ENCODE results near the gene DPYD. TPM values are rescaled to one million over a fixed set of nuclear protein-coding genes. Genes with fewer than 3 reads are reported as not detected.

Gene DPYD
- total and polyA plus RNA-seq, 9 donors, result 17.2 to 45.9 (median 38.7) TPM

- Histone ChIP-seq H3K9me3 (no peaks in the 10 kb centered on the region), H3K36me3 (no peaks in the 10 kb centered on the region), H3K27me3 (no peaks in the 10 kb centered on the region), H3K4me3 (no peak overlapping the region), H3K27ac (no peak overlapping the region), H3K4me1 (ENCODE audit: insufficient read depth) (no peaks in the 10 kb centered on the region)
- DNase-seq, result no peak
- intact Hi-C loops (cut with DNase I), result no loop called here
- 87 to 95% (median 94%) methylated on average over 4 of the region's 4 CpGs for WGBS, 3 donors
- TF ChIP-seq POLR2A (IDR thresholded peaks at IDR 0.05), result no peak
- TF ChIP-seq EP300 (IDR thresholded peaks at IDR 0.05), result no peak
- no peak for TF ChIP-seq CTCF (IDR thresholded peaks at IDR 0.05)
Observed at GRCh38 chr1:97334454-97334853, 586.4 kb downstream of the DPYD start.

GRCh38 chr1:97332716-97333115, 588.1 kb downstream of the DPYD start:
- H3K4me1 ChIP-seq (ENCODE audit: insufficient read depth), result no peaks in the 10 kb centered on the region
- no peaks in the 10 kb centered on the region for H3K9me3 ChIP-seq
- H3K27ac ChIP-seq, result no peak overlapping the region
- no peaks in the 10 kb centered on the region for H3K27me3 ChIP-seq
- no peak for DNase-seq
- H3K4me3 ChIP-seq, result no peak overlapping the region
- intact Hi-C loops (cut with DNase I), result no loop called here
- TF ChIP-seq CTCF (IDR thresholded peaks at IDR 0.05) (no peak), POLR2A (IDR thresholded peaks at IDR 0.05) (no peak), EP300 (IDR thresholded peaks at IDR 0.05) (no peak)
- no peaks in the 10 kb centered on the region for H3K36me3 ChIP-seq

- intact Hi-C loops (cut with DNase I), result no loop called here
- no peak overlapping the region for H3K4me3 ChIP-seq
- H3K27ac ChIP-seq, result no peak overlapping the region
- WGBS, 3 donors, result 96 to 97% (median 97%) methylated on average over 8 of the region's 8 CpGs
- H3K36me3 ChIP-seq, result no peaks in the 10 kb centered on the region
- H3K9me3 ChIP-seq, result no peaks in the 10 kb centered on the region
- no peaks in the 10 kb centered on the region for H3K4me1 ChIP-seq (ENCODE audit: insufficient read depth)
- DNase-seq, result no peak
- TF ChIP-seq CTCF (IDR thresholded peaks at IDR 0.05) (no peak), EP300 (IDR thresholded peaks at IDR 0.05) (no peak), POLR2A (IDR thresholded peaks at IDR 0.05) (no peak)
- no peaks in the 10 kb centered on the region for H3K27me3 ChIP-seq
Observed at GRCh38 chr1:97331165-97331564, 589.7 kb downstream of the DPYD start.

- WGBS, 3 donors, result 69 to 73% (median 70%) methylated on average over 4 of the region's 4 CpGs
- Histone ChIP-seq H3K36me3 (no peaks in the 10 kb centered on the region), H3K9me3 (no peaks in the 10 kb centered on the region), H3K27ac (no peak overlapping the region), H3K4me3 (no peak overlapping the region), H3K4me1 (ENCODE audit: insufficient read depth) (no peaks in the 10 kb centered on the region), H3K27me3 (no peaks in the 10 kb centered on the region)
- intact Hi-C loops (cut with DNase I), result no loop called here
- TF ChIP-seq CTCF (IDR thresholded peaks at IDR 0.05), result no peak
- no peak for TF ChIP-seq EP300 (IDR thresholded peaks at IDR 0.05)
- no peak for TF ChIP-seq POLR2A (IDR thresholded peaks at IDR 0.05)
- no peak for DNase-seq
Observed at GRCh38 chr1:97314685-97315084, 606.1 kb downstream of the DPYD start.

- intact Hi-C loops (cut with DNase I), result no loop called here
- Histone ChIP-seq H3K4me1 (ENCODE audit: insufficient read depth) (no peaks in the 10 kb centered on the region), H3K27me3 (no peaks in the 10 kb centered on the region), H3K4me3 (no peak overlapping the region), H3K9me3 (no peaks in the 10 kb centered on the region), H3K27ac (no peak overlapping the region), H3K36me3 (no peaks in the 10 kb centered on the region)
- DNase-seq, result no peak
- TF ChIP-seq EP300 (IDR thresholded peaks at IDR 0.05) (no peak), CTCF (IDR thresholded peaks at IDR 0.05) (no peak), POLR2A (IDR thresholded peaks at IDR 0.05) (no peak)
- 71 to 77% (median 77%) methylated on average over 1 of the region's 1 CpG for whole genome bisulfite sequencing, 3 donors
Observed at GRCh38 chr1:97308131-97308530, 612.7 kb downstream of the DPYD start.

Data from ovary (tissue), 9 donors.